K562 (cell line): ENCODE data around the gene KRT25.

ENCODE experiments used
- EP300 ChIP-seq: IDR thresholded peaks from 2 replicates; pipeline ENCODE4 v1.6.1; 2012; ENCODE audit warnings: low read length, improper control_type of control experiment
- ETV6 ChIP-seq, 3 experiments: fragments of 150-350 bp in 1 of 3; sonication (generic) in 1 of 3; formaldehyde crosslinking in 1 of 3; IDR thresholded peaks; 2 replicates each; pipeline versions ENCODE4 v1.6.1 to v1.8.0; 2014 to 2022; ENCODE audit warnings: borderline replicate concordance in 2 of 3, low read depth in 2 of 3, antibody characterized with exemption in 1 of 3, low read length in 1 of 3, mild to moderate bottlenecking in 1 of 3, missing genetic modification reagents in 1 of 3
- FOS ChIP-seq: IDR thresholded peaks from 3 replicates; pipeline ENCODE4 v1.6.1; 2011; ENCODE audit not compliant: insufficient read length; ENCODE audit errors: extremely low read depth
- GATAD2B ChIP-seq: fragments of 450-650 bp; IDR thresholded peaks from 2 replicates; pipeline ENCODE4 v1.6.1; 2017; ENCODE audit warnings: mild to moderate bottlenecking, borderline replicate concordance
- NFRKB ChIP-seq: fragments of 450-650 bp; IDR thresholded peaks from 2 replicates; pipeline ENCODE4 v1.6.1; 2016; ENCODE audit warnings: low read depth
- POLR2A ChIP-seq: fragments of 450-650 bp; conservative IDR thresholded peaks from 2 replicates; pipeline ENCODE4 v1.6.1; 2016
- PRMT5 ChIP-seq: sonication (generic); formaldehyde crosslinking; IDR thresholded peaks from 2 replicates; pipeline ENCODE4 v1.5.0; 2020; ENCODE audit warnings: missing genetic modification reagents
- RBFOX2 ChIP-seq: fragments of 200-400 bp; formaldehyde crosslinking; IDR thresholded peaks from 2 replicates; pipeline ENCODE4 v1.6.1; 2017; ENCODE audit warnings: low read depth, mild to moderate bottlenecking, low read length, moderate library complexity
- RCOR1 ChIP-seq, 2 experiments: IDR thresholded peaks; 2 replicates each; pipeline ENCODE4 v1.6.1; 2012; ENCODE audit warnings: low read depth in 2 of 2, low read length in 2 of 2, borderline replicate concordance in 1 of 2, improper control_type of control experiment in 1 of 2
- SMC3 ChIP-seq: conservative IDR thresholded peaks from 2 replicates; pipeline ENCODE4 v1.6.1; 2011; ENCODE audit warnings: low read depth, low read length, improper control_type of control experiment; ENCODE audit not compliant: insufficient read depth
- TARDBP ChIP-seq: fragments of 450-650 bp; IDR thresholded peaks from 2 replicates; pipeline ENCODE4 v1.6.1; 2016
- ZFP1 ChIP-seq: fragments of 450-650 bp; formaldehyde crosslinking; IDR thresholded peaks from 2 replicates; pipeline ENCODE4 v1.4.0; 2020; ENCODE audit warnings: mild to moderate bottlenecking, mixed read lengths
- TF ChIP-seq, protein P1 (sequence below), 3 experiments: IDR thresholded peaks in 2 of 3; conservative IDR thresholded peaks in 1 of 3; 2 replicates each; pipeline ENCODE4 v1.5.1; 2011 to 2012; ENCODE audit warnings: low read length in 3 of 3, mild to moderate bottlenecking in 3 of 3, control low read depth in 2 of 3, improper control_type of control experiment in 1 of 3, inconsistent platforms in 1 of 3, low read depth in 1 of 3, mixed read lengths in 1 of 3, moderate library complexity in 1 of 3; ENCODE audit not compliant: insufficient read depth in 2 of 3
- TF ChIP-seq, protein P2 (sequence below): sonication (generic); formaldehyde crosslinking; IDR thresholded peaks from 2 replicates; pipeline ENCODE4 v1.8.1; 2023; ENCODE audit warnings: mild to moderate bottlenecking, missing genetic modification reagents

DNA sequence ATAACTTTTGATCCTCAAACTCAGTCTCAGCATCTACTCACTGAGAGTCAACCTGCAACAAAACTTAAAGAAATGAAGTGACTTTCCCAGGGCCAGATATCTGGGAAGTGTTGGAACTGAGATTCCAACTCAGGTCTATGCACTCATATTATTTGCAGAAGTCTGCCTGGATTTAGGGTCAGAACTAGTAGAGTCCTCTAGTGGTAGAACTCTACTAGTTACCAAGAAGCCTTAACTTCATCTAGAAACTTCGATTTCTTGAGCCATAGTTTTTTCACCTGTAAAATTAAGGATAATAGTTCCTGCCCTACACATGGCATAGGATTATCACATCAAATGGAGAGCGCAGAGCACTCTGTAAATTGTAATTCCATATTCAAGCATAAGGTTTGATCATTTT is 28.2 kb downstream of the KRT25 start:
- TF ChIP-seq TARDBP (no peak), EP300 (no peak), RCOR1 (IDR thresholded peaks at IDR 0.05; ENCODE audit: borderline replicate concordance in 1 of 2, low read depth in 2 of 2, low read length in 2 of 2) (no peak), ZFP1 (no peak), FOS (no peak), GATAD2B (no peak), POLR2A (no peak), SMC3 (no peak), RBFOX2 (no peak), ETV6 (IDR thresholded peaks at IDR 0.05; ENCODE audit: borderline replicate concordance in 1 of 2, low read depth in 2 of 2, low read length in 1 of 2) (no peak), ETV6 (CRISPR knock-in tag; IDR thresholded peaks at IDR 0.05; ENCODE audit: borderline replicate concordance) (no peak), PRMT5 (CRISPR knock-in tag) (no peak), NFRKB (no peak)
- TF ChIP-seq, protein P1, sequence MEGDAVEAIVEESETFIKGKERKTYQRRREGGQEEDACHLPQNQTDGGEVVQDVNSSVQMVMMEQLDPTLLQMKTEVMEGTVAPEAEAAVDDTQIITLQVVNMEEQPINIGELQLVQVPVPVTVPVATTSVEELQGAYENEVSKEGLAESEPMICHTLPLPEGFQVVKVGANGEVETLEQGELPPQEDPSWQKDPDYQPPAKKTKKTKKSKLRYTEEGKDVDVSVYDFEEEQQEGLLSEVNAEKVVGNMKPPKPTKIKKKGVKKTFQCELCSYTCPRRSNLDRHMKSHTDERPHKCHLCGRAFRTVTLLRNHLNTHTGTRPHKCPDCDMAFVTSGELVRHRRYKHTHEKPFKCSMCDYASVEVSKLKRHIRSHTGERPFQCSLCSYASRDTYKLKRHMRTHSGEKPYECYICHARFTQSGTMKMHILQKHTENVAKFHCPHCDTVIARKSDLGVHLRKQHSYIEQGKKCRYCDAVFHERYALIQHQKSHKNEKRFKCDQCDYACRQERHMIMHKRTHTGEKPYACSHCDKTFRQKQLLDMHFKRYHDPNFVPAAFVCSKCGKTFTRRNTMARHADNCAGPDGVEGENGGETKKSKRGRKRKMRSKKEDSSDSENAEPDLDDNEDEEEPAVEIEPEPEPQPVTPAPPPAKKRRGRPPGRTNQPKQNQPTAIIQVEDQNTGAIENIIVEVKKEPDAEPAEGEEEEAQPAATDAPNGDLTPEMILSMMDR (IDR thresholded peaks at IDR 0.05 in 2 of 3, conservative IDR thresholded peaks at IDR 0.05 in 1 of 3; ENCODE audit: insufficient read depth in 2 of 3, low read depth in 1 of 3, low read length in 3 of 3), result peak in 1 of 3 experiments; percentile 24; a peak in 2 of 6 replicates
- TF ChIP-seq, protein P2, sequence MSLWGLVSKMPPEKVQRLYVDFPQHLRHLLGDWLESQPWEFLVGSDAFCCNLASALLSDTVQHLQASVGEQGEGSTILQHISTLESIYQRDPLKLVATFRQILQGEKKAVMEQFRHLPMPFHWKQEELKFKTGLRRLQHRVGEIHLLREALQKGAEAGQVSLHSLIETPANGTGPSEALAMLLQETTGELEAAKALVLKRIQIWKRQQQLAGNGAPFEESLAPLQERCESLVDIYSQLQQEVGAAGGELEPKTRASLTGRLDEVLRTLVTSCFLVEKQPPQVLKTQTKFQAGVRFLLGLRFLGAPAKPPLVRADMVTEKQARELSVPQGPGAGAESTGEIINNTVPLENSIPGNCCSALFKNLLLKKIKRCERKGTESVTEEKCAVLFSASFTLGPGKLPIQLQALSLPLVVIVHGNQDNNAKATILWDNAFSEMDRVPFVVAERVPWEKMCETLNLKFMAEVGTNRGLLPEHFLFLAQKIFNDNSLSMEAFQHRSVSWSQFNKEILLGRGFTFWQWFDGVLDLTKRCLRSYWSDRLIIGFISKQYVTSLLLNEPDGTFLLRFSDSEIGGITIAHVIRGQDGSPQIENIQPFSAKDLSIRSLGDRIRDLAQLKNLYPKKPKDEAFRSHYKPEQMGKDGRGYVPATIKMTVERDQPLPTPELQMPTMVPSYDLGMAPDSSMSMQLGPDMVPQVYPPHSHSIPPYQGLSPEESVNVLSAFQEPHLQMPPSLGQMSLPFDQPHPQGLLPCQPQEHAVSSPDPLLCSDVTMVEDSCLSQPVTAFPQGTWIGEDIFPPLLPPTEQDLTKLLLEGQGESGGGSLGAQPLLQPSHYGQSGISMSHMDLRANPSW (CRISPR knock-in tag), result no peak
